SK-N-SH (cell line): ENCODE data around the gene PRKN. TPM values are rescaled to one million over a fixed set of nuclear protein-coding genes. Genes with fewer than 3 reads are reported as not detected.

Experiments
- CTCF ChIA-PET: fragments of 300-600, 350-600 bp; formaldehyde crosslinking; extraction: SDS; loops from one replicate; lab custom pipeline; 2021; lab: Yijun Ruan, JAX
- POLR2A ChIA-PET: fragments of 350-600 bp; sonication (Branson Sonifier 250); formaldehyde crosslinking; extraction: SDS; loops from one replicate; lab custom pipeline; 2020; ENCODE audit warnings: antibody characterized with exemption, inconsistent platforms; lab: Yijun Ruan, JAX
- DNase-seq: peaks from one replicate; pipeline ENCODE4 v3.0.0; 2012
- H2AFZ ChIP-seq: fragments of 200-600 bp; sonication (generic); 2 replicates; pipeline ENCODE4 v1.8.1; 2016; ENCODE audit warnings: antibody characterized with exemption, mild to moderate bottlenecking, low read depth
- H3F3A ChIP-seq: fragments of 200-600 bp; sonication (generic); replicated peaks from 2 replicates; pipeline ENCODE3; 2016; ENCODE audit warnings: antibody characterized with exemption, mild to moderate bottlenecking; ENCODE audit not compliant: insufficient read depth
- H3K27ac ChIP-seq, 2 experiments: fragments of 200-500 bp in 1 of 2; fragments of 200-600 bp in 1 of 2; sonication (Bioruptor generic) in 1 of 2; sonication (generic), shearing (Covaris generic) in 1 of 2; 2 replicates each; pipeline versions ENCODE4 v1.5.1 to v1.6.1; 2014 to 2016; ENCODE audit warnings: low read depth in 2 of 2, inconsistent platforms in 1 of 2, low read length in 1 of 2, mild to moderate bottlenecking in 1 of 2, mixed read lengths in 1 of 2
- H3K27me3 ChIP-seq: fragments of 200-600 bp; sonication (generic), shearing (Covaris generic); 2 replicates; pipeline ENCODE4 v1.6.1; 2016; ENCODE audit warnings: mixed run types; ENCODE audit not compliant: insufficient read depth
- H3K36me3 ChIP-seq, 2 experiments: fragments of 200-500 bp in 1 of 2; fragments of 200-600 bp in 1 of 2; sonication (Bioruptor generic) in 1 of 2; sonication (generic) in 1 of 2; replicated peaks in 1 of 2; 2 replicates each; pipeline versions ENCODE3 to v1.5.1; 2014 to 2016; ENCODE audit warnings: low read length in 1 of 2, mild to moderate bottlenecking in 1 of 2; ENCODE audit not compliant: insufficient read depth in 2 of 2, control insufficient read depth in 1 of 2
- H3K4me1 ChIP-seq, 2 experiments: fragments of 200-500 bp in 1 of 2; fragments of 200-600 bp in 1 of 2; sonication (Bioruptor generic) in 1 of 2; sonication (generic), shearing (Covaris generic) in 1 of 2; 2 replicates each; pipeline versions ENCODE4 v1.5.1 to v1.6.1; 2014 to 2016; ENCODE audit warnings: low read depth in 1 of 2, low read length in 1 of 2, mixed run types in 1 of 2; ENCODE audit not compliant: insufficient read depth in 2 of 2, control insufficient read depth in 1 of 2
- H3K4me2 ChIP-seq: fragments of 200-600 bp; sonication (generic), shearing (Covaris generic); 2 replicates; pipeline ENCODE4 v1.6.1; 2017; ENCODE audit warnings: mixed run types
- H3K4me3 ChIP-seq, 2 experiments: fragments of 200-500 bp in 1 of 2; fragments of 200-600 bp in 1 of 2; sonication (Bioruptor generic) in 1 of 2; sonication (generic), shearing (Covaris generic) in 1 of 2; 2 replicates each; pipeline versions ENCODE4 v1.5.1 to v1.8.1; 2014 to 2016; ENCODE audit warnings: low read depth in 2 of 2, inconsistent platforms in 1 of 2, low read length in 1 of 2, mild to moderate bottlenecking in 1 of 2, mixed read lengths in 1 of 2, moderate library complexity in 1 of 2
- H3K79me2 ChIP-seq: fragments of 200-600 bp; sonication (generic); 2 replicates; pipeline ENCODE4 v1.8.1; 2017; ENCODE audit warnings: mild to moderate bottlenecking; ENCODE audit not compliant: insufficient read depth
- H3K9ac ChIP-seq: fragments of 200-600 bp; sonication (generic); 2 replicates; pipeline ENCODE4 v1.6.1; 2017; ENCODE audit warnings: mixed run types
- H3K9me2 ChIP-seq: fragments of 200-600 bp; sonication (generic); 2 replicates; pipeline ENCODE4 v1.6.1; 2017; ENCODE audit warnings: mixed run types
- H3K9me3 ChIP-seq: fragments of 200-600 bp; sonication (generic); 2 replicates; pipeline ENCODE4 v1.6.1; 2017; ENCODE audit warnings: mixed run types, mild to moderate bottlenecking, moderate library complexity
- H4K20me1 ChIP-seq: fragments of 200-600 bp; sonication (generic); 2 replicates; pipeline ENCODE4 v1.6.1; 2017; ENCODE audit warnings: mild to moderate bottlenecking, mixed run types; ENCODE audit not compliant: insufficient read depth
- ELF1 ChIP-seq: IDR thresholded peaks from 2 replicates; pipeline ENCODE4 v1.4.0; 2012
- EZH2phosphoT487 ChIP-seq: fragments of 200-600 bp; sonication (generic); IDR thresholded peaks from 2 replicates; pipeline ENCODE4 v1.6.1; 2017; ENCODE audit warnings: low read depth, mixed run types, mild to moderate bottlenecking, antibody characterized with exemption, moderate library complexity, borderline replicate concordance
- FOSL2 ChIP-seq: IDR thresholded peaks from 2 replicates; pipeline ENCODE4 v1.4.0; 2012; ENCODE audit warnings: low read depth, mild to moderate bottlenecking, moderate library complexity, borderline replicate concordance
- FOXM1 ChIP-seq: IDR thresholded peaks from 2 replicates; pipeline ENCODE4 v1.4.0; 2012; ENCODE audit warnings: low read depth, mild to moderate bottlenecking
- JUND ChIP-seq: IDR thresholded peaks from 2 replicates; pipeline ENCODE4 v1.4.0; 2012
- MEF2A ChIP-seq: IDR thresholded peaks from 2 replicates; pipeline ENCODE4 v1.4.0; 2012; ENCODE audit warnings: low read depth, borderline replicate concordance
- MXI1 ChIP-seq: IDR thresholded peaks from 2 replicates; pipeline ENCODE4 v1.6.1; 2012; ENCODE audit warnings: mild to moderate bottlenecking, low read depth, low read length, improper control_type of control experiment
- PBX3 ChIP-seq: IDR thresholded peaks from 2 replicates; pipeline ENCODE4; 2012
- RCOR1 ChIP-seq: fragments of 150-350 bp; IDR thresholded peaks from 2 replicates; pipeline ENCODE4 v1.6.1; 2017; ENCODE audit warnings: antibody characterized with exemption, low read length
- REST ChIP-seq: IDR thresholded peaks from 2 replicates; pipeline ENCODE4 v1.6.1; 2012; ENCODE audit warnings: mild to moderate bottlenecking, low read depth, low read length, moderate library complexity
- RXRA ChIP-seq: IDR thresholded peaks from 2 replicates; pipeline ENCODE4 v1.4.0; 2012; ENCODE audit warnings: low read depth, mild to moderate bottlenecking, borderline replicate concordance
- YY1 ChIP-seq: IDR thresholded peaks from 2 replicates; pipeline ENCODE4 v1.4.0; 2012; ENCODE audit warnings: low read depth, mild to moderate bottlenecking
- WGBS: methylation state at CpG from one replicate; pipeline ENCODE4 v1.1.6; 2017; ENCODE audit warnings: low lambda C conversion rate; 5-methylcytosine and 5-hydroxymethylcytosine counted together
- polyA plus RNA-seq, 3 experiments: library from polyadenylated mRNA; depleted of rRNA; stranded (reverse); fragments of >200 nt; gene quantifications; 2 replicates each; pipeline ENCODE4 v1.2.3, GENCODE V29; 2012
- TF ChIP-seq, protein P1 (sequence below): IDR thresholded peaks from 2 replicates; pipeline ENCODE4 v1.4.0; 2012; ENCODE audit warnings: low read depth

Gene PRKN
- polyA plus RNA-seq, 1 of the 3 experiments (the other 2 are of a cell fraction): 0.76 TPM

DNA sequence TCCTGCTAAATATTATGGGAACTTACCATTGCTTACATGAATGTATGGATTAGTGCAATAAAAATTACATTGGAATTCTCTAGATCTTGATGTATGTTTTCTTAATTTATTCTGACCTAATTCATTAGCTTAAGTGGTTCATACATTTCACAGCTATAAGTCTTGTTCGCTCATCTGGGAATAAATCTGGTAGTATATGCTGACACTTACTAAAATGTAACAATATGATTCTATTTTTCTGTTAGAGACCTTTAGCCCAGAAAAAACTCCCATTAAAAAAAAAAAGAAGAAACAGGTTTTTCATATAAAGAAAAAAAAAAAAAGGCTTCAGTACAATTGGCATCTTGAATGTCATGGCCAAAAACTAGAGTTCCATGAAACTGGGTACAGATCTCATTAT lies 1059.6 kb downstream of the PRKN start:
- H3K27ac ChIP-seq: no peak overlapping the region
- H2AFZ ChIP-seq: no peak overlapping the region
- H3K4me1 ChIP-seq: no peaks in the 10 kb centered on the region; a peak in 1 of 4 replicates
- H3F3A ChIP-seq: no peaks in the 10 kb centered on the region
- no peak overlapping the region for H3K4me2 ChIP-seq
- no peak overlapping the region for H3K4me3 ChIP-seq
- H3K79me2 ChIP-seq: no peaks in the 10 kb centered on the region
- WGBS: 41% methylated on average over 1 of the region's 1 CpG
- no peak for DNase-seq
- no peak overlapping the region for H3K9ac ChIP-seq
- ChIA-PET POLR2A (no interaction called here), CTCF (no interaction called here)
- H3K9me3 ChIP-seq: no peaks in the 10 kb centered on the region
- H3K27me3 ChIP-seq: no peaks in the 10 kb centered on the region
- H3K36me3 ChIP-seq: no peaks in the 10 kb centered on the region
- no peaks in the 10 kb centered on the region for H4K20me1 ChIP-seq
- TF ChIP-seq MXI1 (no peak), EZH2phosphoT487 (no peak), FOSL2 (no peak), PBX3 (no peak), JUND (no peak)
- no peaks in the 10 kb centered on the region for H3K9me2 ChIP-seq

DNA sequence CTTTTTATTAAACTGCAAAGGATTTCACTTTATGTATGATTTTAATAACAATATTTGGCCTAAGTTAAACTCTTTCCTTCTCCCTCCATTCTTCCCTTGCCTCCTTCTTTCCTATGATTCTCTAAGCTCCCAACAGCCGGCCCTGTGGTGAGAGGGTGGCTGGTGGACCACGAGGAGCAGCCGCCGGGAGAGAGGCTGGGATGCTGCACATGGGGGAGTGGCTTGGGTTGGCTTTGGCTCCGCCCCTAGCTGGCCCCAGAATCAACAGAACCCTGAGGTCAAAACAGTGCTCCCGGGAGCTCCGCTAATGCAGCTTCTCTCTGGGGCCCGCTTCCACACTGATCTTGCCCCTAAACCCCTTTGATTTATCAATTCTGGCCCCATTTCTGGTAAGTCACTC lies 1063.9 kb downstream of the PRKN start:
- H3K27me3 ChIP-seq: no peaks in the 10 kb centered on the region
- no peak overlapping the region for H3K4me2 ChIP-seq
- H3K36me3 ChIP-seq: no peaks in the 10 kb centered on the region
- no peak overlapping the region for H3K4me3 ChIP-seq
- no peaks in the 10 kb centered on the region for H3K9me2 ChIP-seq
- H3K27ac ChIP-seq: no peak overlapping the region
- no peaks in the 10 kb centered on the region for H3F3A ChIP-seq
- H3K79me2 ChIP-seq: no peaks in the 10 kb centered on the region
- POLR2A ChIA-PET: no interaction called here
- TF ChIP-seq MEF2A: no peak
- no peak for TF ChIP-seq RCOR1
- TF ChIP-seq FOSL2: no peak
- TF ChIP-seq ELF1: no peak
- TF ChIP-seq, protein P1, sequence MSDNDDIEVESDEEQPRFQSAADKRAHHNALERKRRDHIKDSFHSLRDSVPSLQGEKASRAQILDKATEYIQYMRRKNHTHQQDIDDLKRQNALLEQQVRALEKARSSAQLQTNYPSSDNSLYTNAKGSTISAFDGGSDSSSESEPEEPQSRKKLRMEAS: no peak
- no peak for TF ChIP-seq YY1
- TF ChIP-seq EZH2phosphoT487: no peak
- TF ChIP-seq FOXM1: no peak
- no peak for TF ChIP-seq REST
- no peak for TF ChIP-seq RXRA
- TF ChIP-seq, all 33 proteins: peak for 0
- CTCF ChIA-PET: interaction anchor here (1.0 kb wide), 1 partner anchor 270 kb away, joined by 3 read pairs; no protein-coding TSS in a partner anchor
- Histone ChIP-seq H4K20me1 (no peaks in the 10 kb centered on the region), H3K4me1 (no peaks in the 10 kb centered on the region), H2AFZ (no peak overlapping the region), H3K9me3 (no peaks in the 10 kb centered on the region), H3K9ac (no peak overlapping the region)
- WGBS: 67% methylated on average over 8 of the region's 8 CpGs
- no peak for DNase-seq
